ENCODE results near the gene LPAR5.
"Not testable (repeated sequence)": the region's sequence is repeated elsewhere in the genome, so short reads cannot be mapped to it uniquely, and the experiment has no call there.

The LPAR5 gene

DNA sequence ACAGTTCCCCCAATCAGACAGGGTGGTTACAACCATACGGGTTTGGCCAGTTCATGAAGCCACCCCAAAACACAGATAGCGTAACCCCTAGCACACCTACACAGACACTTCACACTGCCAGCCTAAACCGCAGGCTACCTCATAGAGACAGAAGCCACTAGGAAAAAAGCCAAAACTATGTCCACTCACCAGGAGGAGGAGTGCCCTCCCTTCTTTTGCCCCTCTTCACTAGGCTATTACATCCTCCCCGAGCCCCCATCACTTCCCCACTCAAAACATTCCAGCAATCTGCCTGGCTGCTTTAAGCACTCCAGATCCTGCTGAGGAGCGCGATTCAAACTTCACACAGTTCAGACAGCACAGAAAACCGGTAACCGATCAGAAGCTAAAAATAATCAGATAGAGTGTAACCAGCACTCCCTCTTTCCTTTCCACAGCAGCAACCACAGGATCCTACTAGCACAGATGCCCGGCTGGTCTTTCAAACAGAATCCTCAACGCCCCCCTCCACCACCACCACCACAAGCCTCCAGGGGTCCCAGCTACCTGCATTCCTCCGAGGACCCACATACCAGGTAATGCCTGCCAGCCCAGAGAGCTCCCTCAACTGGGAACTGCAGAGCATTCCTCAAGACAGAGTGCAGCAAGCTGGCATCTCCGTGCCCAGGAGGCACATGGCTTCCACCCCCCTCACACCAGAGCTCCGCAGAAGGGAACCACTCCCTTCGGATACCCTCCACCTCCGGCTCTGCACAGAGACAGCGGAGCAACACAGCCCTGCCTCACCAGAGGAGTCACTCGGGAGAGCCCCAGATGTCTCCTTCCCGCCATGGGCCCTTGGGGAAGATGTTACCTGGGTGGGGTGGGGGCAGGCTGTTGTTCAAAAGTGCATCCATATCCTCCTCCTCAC, 30.1 kb downstream of the LPAR5 start:
- no peak for DNase-seq

DNA sequence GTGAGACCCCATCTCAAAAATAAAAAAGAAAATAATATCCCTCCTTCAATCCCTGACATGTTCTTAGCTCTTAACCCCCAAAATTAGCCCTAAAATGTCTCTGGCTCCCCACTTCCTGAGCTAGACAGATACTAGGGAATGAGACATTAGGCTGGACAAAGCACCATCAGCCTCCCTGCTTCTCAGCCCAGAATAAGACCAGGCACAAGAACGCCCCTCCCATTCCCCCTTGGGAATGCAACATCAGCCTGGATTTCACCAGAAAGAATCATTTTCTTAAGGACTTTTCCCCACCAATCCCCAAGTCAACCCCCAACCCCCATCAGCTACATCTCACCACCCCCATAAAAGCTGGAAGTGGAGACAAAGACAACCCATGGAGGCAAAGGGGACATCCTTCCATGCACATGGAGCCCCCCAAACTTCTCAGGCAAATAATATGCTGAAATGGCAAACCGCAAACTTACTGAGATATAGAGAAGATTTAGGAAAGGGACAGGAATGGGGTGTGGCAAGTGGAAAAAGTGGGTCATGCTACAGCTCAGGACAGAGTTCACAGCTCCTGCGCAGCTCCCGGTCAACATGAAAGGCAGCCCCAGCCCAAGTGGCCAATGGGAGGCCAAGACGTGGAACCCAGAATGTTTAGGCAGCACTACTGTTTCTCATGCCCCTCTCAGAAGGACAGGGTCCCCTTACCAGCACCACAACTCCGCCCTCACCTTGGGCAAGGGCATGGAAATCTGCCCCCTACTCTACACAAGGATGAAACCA, 31.3 kb downstream of the LPAR5 start:
- no peak for DNase-seq

DNA sequence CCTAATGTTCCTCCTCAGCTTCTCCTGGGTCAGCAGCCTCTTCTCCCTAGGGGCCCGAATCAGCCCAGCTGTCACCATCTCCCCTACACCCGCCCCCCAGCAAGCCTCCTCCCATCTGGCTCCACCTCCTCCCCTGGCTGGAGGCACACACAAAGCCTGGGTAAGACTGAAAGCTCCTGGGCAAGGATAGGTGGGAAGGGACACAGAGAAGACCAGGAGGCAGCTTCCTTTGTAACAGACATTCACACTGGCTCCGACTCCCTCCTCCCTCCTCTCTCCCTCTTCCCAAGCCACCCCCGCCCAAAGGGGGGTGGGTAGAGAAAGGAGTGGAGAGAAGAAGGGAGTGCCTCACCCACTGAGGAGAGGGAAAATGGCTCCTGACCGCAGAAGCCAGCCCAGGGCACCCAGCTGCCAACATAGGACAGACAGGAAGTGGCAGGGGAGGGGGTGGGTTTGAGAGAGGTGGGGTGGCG, 32.6 kb downstream of the LPAR5 start:
- no peak for DNase-seq

DNA sequence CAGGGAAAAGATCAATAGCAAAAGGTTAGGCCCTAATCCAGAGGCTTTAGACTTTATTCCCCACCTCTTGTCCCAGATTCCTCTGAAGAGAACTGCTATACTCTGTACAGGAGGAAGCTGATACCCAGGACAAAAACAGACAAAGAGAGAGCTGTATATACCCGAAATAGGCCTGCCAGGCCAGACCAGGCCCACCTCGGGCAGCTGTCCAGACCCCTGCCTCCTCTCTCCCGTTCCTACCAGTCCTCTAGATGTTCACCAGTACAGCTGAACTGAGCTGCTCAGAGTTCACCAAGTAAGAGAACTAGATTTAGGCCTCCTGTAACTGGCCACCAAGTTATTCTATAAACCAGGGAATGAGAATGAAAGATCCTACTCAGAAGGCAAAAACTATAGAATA, 33.2 kb downstream of the LPAR5 start:
- no peak for DNase-seq

DNA sequence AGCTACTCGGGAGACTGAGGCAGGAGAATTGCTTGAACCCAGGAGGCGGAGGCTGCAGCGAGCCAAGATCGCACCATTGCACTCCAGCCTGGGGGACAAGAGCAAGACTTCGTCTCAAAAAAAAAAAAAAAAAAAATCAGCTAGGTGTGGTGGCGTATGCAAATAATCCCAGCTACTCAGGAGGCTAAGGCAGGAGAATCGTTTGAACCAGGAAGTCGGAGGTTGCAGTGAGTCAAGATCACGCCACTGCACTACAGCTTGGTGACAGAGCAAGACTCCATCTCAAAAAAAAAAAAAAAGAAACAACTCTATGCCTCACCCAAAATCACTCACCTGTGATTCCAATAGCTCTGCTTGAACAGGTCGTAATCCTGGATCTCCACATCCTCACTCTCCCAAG, 40.1 kb downstream of the LPAR5 start:
- DNase-seq: not testable (repeated sequence)

DNA sequence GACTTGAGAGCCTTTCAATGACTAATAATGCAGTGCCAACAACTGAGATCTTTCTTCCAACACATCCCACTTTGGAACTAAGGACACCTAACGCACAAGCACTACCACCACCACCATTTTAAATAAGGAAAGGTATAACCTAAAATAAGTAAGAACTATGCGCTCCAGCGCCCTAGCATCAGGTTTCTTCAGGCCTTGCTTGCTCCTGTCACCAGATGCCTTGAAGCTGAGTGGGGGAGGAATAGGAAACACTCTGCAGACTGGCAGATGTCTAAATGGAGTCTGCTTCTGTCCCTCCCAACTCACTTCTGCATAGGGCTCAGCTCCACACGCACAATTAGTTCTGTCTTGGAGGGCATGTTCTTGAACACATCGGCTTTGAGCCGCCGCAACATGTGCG, 43.7 kb downstream of the LPAR5 start:
- DNase-seq: no peak

DNA sequence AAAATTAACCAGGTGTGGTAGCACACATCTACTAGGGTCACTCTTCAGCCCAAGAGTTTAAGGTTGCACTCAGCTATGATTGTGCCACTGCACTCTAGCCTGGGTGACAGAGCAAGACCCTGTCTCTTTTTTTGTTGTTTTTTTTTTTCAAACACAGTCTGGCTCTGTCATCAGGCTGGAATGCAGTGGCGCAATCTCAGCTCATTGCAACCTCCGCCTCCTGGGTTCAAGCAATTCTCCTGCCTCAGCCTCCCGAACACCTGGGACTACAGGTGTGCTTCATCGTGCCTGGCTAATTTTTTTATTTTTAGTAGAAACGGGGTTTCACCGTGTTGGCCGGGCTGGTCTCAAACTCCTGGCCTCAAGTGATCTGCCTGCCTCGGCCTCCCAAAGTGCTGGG, 49.2 kb downstream of the LPAR5 start:
- not testable (repeated sequence) for DNase-seq

DNA sequence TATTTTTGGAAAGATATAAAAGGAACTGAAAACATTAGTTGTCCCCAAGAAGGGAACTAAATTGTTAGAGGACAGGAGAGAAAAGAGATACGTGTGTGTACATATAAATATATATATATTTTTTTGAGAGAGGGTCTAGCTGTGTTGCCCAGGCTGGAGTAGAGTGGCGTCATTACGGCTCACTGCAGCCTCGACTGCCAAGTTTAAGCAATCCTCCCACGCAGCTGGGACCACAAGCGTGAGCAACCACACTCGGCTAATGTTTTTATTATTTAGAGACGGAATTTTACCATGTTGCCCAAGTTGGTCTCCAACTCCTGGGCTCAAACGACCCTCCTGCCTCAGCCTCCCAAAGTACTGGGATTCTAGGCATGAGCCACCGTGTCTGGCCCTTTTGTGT, 51.5 kb downstream of the LPAR5 start:
- no peak for DNase-seq

DNA sequence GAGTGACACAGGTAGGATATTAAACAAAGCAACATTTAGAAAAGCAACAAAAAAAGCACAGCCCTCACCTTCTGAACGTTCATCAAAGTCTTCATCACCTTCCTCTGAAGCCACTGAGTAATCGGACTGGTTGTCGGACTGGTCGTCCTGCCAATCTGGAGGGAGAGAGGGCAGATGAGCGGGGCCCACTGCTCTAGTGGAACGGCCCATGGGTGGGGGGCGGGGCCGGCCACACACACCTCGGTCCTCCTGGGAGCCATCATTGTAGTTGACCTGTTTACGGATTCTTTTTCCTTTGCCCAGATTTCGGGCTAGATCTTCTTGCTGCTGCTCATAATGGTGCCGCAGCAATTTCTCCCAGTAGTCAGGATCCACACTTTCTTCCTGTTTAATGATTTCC, 52.8 kb downstream of the LPAR5 start:
- no peak for DNase-seq

DNA sequence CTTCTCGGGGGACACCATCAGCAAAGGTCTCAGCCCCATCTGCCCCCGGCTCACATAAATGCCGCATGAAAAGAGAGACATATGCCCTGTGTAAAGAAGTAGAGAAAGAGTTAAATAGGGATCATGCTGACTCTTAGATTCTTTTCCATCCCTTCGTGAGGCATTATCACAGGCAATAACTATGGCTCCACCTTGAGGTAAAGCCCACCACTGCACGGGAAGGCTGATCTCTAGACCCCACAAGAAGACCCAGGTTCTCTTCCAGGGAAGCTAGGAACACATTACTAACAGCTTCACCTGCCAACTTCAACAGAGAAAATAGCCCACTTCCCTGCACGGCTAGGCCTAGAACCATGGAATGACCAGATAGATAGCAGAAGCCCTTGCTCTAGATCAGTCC, 53.6 kb downstream of the LPAR5 start:
- no peak for DNase-seq

DNA sequence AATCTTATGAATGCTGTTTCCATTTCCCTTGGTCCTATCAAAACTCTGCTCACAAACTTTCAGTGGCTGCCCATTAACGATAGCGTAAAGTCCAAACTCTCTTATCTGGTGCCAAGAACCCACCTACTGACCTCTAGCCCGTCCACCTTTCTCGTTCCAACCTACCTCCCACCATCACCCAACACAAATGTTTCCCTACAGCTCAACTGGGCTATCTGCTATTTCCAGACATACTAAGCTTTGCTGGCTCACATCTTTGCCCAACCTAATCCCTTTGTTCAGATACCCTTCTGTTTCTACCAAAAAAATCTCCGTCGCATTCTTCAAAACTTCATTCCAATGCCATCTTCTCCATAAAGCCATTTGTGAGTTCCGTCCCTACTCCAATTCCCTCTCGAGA, 60.1 kb downstream of the LPAR5 start:
- DNase-seq: no peak

DNA sequence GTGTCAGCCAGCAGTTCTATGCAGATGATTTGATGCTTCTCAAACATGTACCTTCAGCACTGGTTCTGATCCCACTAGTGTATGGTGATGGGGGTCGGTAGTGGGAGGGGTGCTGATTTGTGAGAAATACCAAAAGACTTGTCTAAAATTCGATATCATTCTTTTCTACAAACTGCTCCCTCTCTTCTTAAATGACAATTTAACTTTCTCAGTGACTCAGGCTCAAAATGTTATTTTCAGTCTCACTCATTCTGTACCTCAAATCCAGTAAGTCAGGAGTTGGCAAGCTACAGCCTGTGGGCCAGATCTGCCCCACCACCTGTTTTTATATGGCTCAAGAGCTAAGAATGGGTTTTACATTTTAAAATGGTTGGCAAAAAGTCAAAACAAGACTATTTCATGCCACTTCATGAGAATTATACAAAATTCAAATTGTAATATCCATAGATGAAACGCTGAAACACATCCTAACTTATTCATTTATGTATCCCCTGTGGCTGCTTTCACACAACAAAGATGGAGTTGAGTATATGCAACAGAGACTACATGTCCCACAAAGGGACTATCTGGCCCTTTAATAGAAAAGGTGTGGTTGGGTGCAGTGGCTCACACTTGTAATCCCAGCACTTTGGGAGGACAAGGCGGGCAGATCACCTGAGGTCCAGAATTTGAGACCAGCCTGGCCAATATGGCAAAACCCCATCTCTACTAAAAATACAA, 61.0 kb downstream of the LPAR5 start:
- no peak for DNase-seq

DNA sequence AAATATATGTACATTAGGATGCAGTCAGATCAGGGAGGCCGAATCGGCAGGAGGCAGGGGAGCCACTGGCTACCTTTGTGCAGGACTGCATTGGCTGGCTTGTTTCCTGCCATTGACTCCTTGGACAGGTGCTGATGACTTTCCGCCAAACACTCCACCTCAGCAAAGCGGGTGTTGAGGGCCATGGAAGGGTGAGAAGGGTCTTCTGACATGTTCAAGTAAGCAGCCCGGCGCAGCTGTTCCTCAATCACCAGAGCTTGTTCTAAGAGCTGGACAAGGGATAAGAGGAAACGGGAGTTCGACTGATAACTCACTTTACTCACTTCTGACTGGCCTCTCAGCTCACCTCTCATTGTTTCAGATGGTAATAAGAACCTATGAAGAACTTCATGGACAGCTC, 62.8 kb downstream of the LPAR5 start:
- DNase-seq: no peak

DNA sequence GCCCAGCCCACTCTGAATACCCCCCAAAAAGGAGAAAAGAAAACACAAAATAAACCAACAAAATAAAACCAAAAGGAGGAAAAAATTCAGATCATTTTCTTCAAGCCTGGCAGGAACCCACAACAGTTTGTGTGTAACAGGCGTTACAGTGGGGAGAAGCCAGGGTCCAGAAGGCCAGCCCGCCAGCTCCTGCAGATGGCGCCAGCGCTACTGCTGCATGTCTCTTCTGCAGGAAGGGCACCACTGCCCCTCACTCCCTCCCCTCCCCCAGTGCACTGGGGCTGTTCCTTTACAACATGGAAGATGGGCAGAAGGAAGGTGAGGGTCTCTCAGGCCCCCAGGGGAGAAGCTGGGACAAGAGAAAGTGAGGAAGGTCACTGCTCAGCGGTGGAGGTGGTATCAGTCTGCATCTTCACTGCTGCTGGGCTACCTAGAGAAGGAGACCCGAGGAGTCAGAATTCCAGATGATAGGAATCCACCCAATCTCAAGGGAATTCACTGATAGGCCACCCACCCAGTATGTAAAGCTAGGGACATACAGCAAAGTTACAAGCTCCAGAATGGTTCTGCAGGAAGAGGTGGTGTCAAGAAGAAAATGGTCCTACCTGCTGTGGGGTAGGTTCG, 65.4 kb downstream of the LPAR5 start:
- no peak for DNase-seq

DNA sequence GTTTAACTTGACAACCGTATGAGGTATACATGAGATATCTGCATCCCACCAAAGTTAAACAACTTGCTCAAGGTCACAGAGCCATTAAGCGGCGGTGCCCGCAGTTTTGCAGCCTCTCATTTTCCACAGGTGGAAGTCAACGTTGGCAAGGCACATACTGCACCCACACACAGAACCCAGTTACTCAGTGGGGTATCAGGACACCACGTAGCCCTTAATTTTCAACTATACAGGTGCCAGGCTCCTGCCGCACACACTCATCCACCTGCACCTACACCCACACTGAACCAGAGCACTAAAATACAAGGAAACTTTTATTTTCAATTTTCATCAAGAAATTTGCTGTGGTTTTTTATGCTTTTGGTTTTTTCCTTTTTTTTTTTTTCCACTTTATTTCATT, 66.0 kb downstream of the LPAR5 start:
- DNase-seq: no peak

DNA sequence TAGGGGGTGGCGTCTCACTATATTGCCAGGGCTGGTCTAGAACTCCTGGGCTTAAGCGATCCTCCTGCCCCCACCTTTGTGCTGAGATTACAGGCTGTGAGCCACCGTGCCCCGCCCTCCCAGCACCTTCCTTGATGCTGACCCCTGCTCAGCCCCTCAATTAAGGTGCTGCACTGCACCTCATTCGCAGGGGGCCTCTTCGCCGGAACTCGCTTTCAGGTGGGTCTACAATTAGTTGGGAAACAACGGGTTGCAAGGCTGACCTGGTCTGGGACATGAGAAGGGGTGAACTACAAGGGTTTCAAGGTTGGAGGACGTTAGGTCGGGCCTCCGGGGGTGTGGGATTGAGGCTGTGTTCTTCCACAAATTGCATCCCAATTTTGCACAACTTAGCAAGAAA, 66.4 kb downstream of the LPAR5 start:
- DNase-seq: no peak
